Esophagus squamous epithelium (tissue), 4 donors: ENCODE measurements around the gene OR2A1.
"Not testable (repeated sequence)": the region's sequence is repeated elsewhere in the genome, so short reads cannot be mapped to it uniquely, and the experiment has no call there.

Experiments
- CTCF ChIP-seq, 6 experiments: fragments of 450-650 bp in 4 of 6; fragments of 200-600 bp in 2 of 6; sonication (generic) in 2 of 6; IDR thresholded peaks; one replicate each; pipeline ENCODE4 v1.5.1; 2016 to 2019; ENCODE audit warnings: antibody characterized with exemption in 6 of 6, mild to moderate bottlenecking in 4 of 6, moderate library complexity in 4 of 6
- POLR2A ChIP-seq, 4 donors: fragments of 450-650 bp; IDR thresholded peaks; one replicate each; pipeline ENCODE4 v1.6.1; 2017; ENCODE audit warnings: antibody characterized with exemption in 4 of 4, mild to moderate bottlenecking in 4 of 4, moderate library complexity in 3 of 4

- not testable (repeated sequence) for TF ChIP-seq CTCF, POLR2A (IDR thresholded peaks at IDR 0.05)
Measured at GRCh38 chr7:144291607-144292006, 20.6 kb upstream of the OR2A1 start.
